ENCODE measurements around the gene PHF2.

Gene PHF2

DNA sequence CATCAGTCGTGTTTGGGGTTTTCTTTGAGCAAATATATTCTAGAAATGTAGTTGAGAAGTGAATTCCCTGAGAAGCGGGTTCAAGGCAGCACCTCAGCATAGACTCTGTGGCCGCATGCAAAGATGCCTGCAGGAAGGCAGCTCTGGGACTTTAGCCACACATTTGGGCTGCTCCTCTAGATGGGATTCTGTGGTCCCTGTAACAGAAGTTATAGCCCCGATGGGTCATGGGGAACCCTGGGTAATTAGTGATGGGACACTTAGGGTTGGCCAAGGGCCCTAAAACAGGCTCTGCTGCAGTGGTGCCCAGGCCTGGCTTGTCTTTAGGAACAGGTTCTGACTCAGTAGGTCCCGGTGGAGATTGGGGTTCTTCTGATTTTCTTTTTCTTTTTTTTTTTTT, 36.8 kb downstream of the PHF2 start:
- no peak overlapping the region for H3K4me3 ChIP-seq (ENCODE audit: low read depth, low read length)
- TF ChIP-seq CTCF (IDR thresholded peaks at IDR 0.05; ENCODE audit: low read depth, low read length) = no peak
- in situ Hi-C loops (cut with HindIII; ENCODE audit: low sequenced_read_pairs) = no loop called here
- DNase-seq (ENCODE audit: low read depth, low spot score) = no peak

DNA sequence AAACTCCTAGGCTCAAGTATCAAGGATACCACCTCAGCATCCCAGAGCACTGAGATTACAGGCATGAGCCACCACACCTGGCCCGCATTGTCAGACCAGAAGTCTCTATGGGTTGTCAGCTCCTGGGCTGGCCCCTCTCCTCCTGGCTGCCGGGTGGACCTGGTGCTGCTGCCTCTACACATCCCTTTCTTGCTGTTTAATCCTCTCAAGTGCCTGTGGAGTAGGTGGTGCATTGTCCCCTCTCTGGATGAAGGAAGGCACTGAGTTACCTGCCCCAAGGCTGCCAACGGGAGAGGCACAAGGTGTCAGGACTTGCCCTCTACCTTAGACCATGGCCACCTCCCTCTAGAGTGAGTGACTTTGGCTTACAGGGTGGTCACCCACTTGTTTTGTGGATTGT, 37.4 kb downstream of the PHF2 start:
- TF ChIP-seq CTCF (IDR thresholded peaks at IDR 0.05; ENCODE audit: low read depth, low read length) = no peak
- no peak overlapping the region for H3K4me3 ChIP-seq (ENCODE audit: low read depth, low read length)
- DNase-seq (ENCODE audit: low read depth, low spot score) = no peak
- in situ Hi-C loops (cut with HindIII; ENCODE audit: low sequenced_read_pairs) = no loop called here

GRCh38 chr9:93614830-93615468, 38.6 kb downstream of the PHF2 start:
- H3K4me3 ChIP-seq (ENCODE audit: low read depth, low read length) = no peak overlapping the region
- in situ Hi-C loops (cut with HindIII; ENCODE audit: low sequenced_read_pairs) = no loop called here
- DNase-seq (ENCODE audit: low read depth, low spot score) = no peak
- TF ChIP-seq CTCF (IDR thresholded peaks at IDR 0.05; ENCODE audit: low read depth, low read length) = no peak

DNA sequence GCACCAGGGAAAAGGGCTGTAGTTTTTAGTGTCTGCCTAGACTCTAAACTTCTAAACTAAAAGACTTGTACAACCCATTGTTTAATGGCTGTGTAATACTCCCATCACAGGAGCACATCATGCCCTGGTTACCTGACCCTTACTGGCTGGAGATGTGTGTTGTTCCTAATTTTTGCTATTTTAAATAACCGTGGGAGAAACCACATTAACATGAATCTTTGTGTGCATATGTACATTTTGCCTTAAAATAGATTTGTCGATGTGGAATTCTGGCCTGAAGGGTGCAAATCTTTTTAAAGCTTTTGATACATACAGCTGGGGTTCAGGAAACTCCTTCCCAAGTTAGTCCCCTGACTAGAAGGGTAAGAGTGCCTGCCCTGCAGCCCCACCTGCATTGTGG, 39.7 kb downstream of the PHF2 start:
- DNase-seq (ENCODE audit: low read depth, low spot score) = no peak
- TF ChIP-seq CTCF (IDR thresholded peaks at IDR 0.05; ENCODE audit: low read depth, low read length) = no peak
- in situ Hi-C loops (cut with HindIII; ENCODE audit: low sequenced_read_pairs) = no loop called here
- H3K4me3 ChIP-seq (ENCODE audit: low read depth, low read length) = no peak overlapping the region

- no peak overlapping the region for H3K4me3 ChIP-seq (ENCODE audit: low read depth, low read length)
- in situ Hi-C loops (cut with HindIII; ENCODE audit: low sequenced_read_pairs) = no loop called here
- TF ChIP-seq CTCF (IDR thresholded peaks at IDR 0.05; ENCODE audit: low read depth, low read length) = no peak
- DNase-seq (ENCODE audit: low read depth, low spot score) = no peak
These were observed 40.9 kb downstream of the PHF2 start for GRCh38 chr9:93617273-93617672.

- no peak for DNase-seq (ENCODE audit: low read depth, low spot score)
- no peak overlapping the region for H3K4me3 ChIP-seq (ENCODE audit: low read depth, low read length)
- no peak for TF ChIP-seq CTCF (IDR thresholded peaks at IDR 0.05; ENCODE audit: low read depth, low read length)
- in situ Hi-C loops (cut with HindIII; ENCODE audit: low sequenced_read_pairs) = no loop called here
These were observed 42.9 kb downstream of the PHF2 start for GRCh38 chr9:93619272-93619775.
